SKM-1 (cell line): ENCODE data around the gene TANGO6.

ENCODE experiments used
- DNase-seq: peaks from one replicate; lab custom pipeline; 2025; ENCODE audit not compliant: unreplicated experiment; lab: John Stamatoyannopoulos, UW

TANGO6 gene

DNA sequence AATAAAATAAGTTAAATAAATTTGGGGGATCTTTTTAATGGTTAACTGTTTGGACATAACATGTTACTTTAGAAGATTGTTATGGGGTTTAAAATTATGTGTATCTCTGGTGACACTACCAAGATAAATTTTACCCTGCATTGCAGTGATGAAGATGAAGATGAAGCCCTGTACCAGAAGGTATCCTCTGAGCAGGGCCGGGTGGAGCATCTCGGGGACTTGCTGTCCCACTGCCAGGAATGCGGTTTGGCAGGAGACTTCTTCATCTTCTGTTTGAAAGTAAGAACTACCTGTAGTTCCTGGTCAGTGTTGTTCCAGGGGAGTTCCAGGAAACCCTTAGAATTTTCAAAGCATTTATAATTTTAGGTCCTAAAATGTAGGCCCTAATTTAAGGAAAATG lies 64.0 kb downstream of the TANGO6 start:
- no peak for DNase-seq

DNA sequence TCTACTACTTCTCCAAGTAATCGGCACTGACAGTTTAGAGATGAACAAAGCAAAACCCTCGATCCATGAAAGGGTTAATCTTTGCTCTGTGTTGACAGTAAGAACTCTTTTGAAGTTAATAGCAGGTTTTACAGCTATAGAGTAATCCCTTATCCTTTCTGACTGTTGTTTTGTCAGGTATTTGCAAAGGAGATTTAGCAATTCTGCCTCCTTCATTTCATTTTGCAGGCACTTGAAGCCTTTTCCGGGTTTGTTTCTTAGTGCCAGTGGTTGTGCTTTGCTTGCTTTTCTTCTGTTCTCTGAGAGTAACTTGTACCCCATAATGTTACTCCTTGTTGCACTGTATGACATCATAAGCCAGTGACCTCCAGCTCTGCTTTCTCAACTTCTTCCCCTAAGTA lies 64.5 kb downstream of the TANGO6 start:
- DNase-seq, result no peak

DNA sequence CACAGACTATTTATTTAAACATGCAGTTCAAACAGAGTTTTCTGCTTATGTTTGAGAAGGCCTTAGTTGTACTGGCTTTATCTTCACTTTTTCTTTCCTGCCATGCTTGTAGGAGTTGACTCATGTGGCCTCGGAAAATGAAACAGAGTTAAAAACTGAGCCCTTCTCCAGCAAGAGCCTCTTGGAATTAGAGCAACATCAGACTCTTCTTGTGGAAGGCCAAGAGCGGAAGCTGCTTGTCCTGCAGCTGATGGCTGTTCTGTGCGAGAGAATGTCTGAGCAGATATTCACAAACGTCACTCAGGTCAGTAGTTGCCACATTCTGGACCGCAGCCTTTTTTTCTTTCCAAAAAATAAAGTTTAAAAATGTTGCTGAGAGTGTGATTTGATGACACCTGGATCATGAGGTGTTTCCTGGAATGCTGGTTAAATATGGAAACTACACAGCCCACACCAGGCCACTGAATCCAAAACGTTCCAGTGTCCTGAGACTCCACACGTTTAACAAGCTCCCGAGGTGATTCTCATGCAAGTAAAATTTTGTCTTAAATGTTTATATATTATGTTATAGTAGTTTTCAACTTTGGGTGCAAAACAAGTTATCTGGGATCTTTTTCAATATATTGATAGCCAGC lies 65.9 kb downstream of the TANGO6 start:
- DNase-seq, result no peak

DNA sequence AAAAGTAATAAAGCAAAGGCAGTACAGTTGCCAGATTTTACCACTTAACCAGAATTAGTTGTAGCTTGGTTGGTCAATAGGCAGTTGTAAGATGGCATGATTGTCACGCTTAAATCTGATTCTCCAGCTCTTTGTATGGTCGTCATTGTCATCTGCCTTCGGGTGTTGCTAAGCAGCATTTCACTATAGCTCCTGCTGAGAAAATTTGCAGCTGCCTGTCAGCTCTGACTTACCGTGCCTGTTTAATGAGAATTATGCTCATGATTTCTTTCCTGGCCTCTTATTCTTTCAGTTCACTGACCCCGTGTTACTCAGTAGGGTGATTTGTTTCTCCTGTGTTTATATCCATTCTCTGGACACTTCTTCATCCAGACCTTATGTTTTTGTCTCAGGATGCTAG lies 66.7 kb downstream of the TANGO6 start:
- no peak for DNase-seq

DNA sequence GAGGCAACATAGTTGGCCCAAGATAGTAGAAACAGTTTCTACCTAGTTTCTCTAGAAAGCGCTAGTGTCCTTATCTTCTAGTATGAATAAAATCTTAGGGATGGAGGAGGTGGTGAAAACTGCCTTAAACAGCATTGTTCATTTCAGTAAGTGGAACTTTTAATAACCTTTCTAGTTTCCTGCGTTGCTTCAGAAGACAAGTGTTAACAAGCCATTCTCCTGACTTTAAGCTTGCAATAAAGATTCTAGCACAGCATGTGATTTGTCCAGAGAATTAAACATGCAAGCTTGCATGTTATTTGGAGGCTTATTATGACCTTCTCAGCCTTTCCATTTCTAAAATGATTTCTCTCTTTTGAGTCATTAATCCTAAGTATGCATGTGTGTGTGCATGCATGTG lies 72.3 kb downstream of the TANGO6 start:
- DNase-seq, result no peak

DNA sequence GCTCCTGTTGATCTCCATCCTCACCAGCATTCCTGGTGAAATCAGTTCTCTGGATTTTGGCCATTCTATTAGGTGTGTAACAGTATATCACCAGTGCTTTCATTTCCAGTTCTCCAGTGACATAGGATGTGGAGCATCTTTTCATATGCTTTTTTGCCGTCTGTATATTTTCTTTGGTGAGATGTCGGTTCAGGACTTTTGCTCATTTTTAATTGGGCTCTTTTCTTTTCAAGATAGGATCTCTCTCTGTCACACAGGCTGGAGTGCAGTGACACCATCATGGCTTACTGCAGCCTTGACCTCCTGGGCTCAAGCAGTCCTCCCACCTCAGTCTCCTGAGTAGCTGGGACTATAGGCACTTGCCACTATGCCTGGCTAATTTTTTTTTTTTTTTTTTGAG lies 74.2 kb downstream of the TANGO6 start:
- no peak for DNase-seq

DNA sequence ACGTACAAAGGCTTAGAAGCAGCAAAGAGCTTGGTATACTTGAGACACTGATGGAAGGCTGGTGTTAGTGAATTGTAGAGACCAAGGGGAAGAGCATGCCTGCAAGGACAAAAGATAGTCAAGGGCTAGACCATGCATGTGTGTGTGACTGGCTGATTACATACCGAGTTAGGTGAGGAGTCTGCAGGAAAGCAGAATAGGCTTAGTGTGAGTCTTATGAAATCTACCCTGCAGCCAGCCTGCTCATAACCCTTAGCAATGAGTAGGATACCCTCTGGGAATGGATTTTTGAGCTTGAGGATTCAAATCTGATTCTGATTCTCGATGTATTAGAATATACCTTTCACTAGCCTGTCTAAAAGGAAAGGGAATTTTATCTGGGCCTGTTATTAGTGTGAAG lies 77.0 kb downstream of the TANGO6 start:
- no peak for DNase-seq

DNA sequence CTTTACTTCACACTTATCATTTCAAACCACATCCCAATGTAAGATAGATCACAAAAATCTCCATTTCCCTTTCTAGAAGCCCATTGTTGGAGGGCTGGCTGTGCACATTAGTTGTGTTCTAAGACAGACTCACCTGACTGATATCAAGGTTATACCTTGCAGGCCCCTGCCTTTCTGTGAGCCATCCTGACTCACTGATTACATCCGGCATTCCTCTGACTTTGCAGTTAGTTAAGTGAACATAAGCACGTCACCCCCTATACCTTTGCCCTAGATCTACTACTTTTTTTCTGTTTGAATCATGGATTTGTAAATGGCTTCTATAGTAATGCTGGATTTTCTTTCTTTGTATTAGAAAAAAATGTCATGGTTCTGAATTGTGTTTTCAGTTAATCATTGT lies 78.3 kb downstream of the TANGO6 start:
- DNase-seq, result no peak

DNA sequence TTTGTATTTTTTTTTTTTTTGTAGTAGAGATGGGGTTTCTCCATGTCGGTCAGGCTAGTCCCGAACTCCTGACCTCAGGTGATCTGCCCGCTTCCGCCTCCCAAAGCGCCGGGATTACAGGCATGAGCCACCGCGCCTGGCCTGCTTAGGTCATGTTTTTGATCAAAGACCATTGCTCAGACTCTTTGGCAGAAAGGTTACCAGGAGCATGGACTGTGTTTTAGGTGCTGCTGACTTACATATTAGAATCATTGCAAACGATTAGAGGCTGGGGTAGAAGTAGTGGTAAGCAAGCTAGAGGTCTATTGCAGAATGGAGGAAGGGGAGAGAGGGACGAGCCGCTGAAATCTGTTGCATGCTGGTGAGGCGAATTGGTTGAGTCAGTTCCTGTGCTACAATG lies 79.8 kb downstream of the TANGO6 start:
- DNase-seq, result no peak

DNA sequence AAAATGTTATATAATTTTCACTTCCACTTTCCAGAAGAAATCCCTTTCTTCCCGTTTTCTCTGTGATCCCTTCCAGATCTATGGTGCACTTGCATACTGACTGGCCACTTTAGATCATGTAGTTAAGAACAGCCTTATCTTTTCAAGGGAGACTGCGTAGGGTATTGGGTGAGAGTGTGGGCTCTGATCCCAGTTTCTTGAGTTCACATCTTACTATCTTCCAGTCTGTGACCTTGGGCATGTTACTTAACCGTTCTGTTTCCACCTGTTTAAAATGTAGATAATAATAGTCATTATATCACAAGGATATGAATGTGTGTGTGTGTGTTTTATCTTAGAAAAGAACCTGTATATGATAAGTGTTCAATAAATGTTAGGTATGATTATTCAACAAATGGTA lies 83.7 kb downstream of the TANGO6 start:
- DNase-seq, result no peak

DNA sequence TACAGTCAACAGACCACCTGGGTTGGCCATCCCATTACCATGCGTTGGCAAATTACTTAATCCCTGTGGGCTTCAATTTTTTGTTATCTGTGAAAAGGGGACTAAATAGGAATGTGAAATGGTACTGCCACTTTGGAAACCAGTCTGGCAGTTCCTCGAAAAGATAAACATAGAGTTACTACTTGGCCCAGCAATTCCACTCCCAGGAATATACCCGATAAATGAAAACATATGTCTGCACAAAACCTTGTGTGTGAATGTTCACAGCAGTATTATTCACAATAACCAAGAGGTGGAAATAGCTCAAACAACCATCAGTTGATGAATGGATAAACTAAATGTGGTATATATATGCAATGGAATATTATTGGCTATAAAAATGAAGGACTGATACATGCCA lies 87.9 kb downstream of the TANGO6 start:
- no peak for DNase-seq

DNA sequence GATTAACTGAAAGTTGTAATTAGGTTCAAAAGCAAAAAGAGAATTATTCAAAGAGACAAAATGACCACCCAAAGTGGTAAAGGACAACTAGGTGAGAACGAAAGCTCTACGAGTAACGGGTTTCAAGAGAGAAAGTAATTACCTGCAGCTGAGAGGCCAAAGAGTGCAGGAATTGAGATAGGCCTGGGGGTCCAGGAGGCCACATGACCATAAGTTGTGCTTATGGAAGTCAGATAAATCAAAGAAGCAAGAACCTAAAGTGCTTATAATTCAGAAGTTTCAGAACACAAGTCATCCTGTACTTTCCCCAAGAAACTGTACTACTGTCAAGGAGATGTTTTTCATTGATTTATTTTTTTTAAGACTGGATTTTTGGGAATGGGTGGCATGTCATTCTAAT lies 91.1 kb downstream of the TANGO6 start:
- DNase-seq, result no peak

DNA sequence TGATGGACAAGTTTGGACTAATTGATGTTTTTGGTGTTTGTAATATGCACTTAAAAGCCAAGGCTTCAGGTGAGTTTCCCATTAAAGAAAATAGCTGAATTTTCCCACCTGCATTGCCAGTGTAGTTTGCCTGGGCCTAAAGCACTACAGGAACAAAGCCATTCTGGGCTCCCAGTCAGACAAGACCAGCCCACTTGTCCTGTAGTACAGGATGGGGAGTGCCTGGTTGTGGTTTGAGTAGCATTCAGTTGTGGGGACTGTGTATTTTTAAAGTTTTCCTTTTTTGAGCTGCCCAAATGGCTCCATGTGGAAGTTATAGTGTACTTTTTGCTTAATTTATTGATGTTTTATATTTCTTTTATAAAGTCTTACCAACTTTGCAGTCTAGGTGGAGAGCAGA lies 91.7 kb downstream of the TANGO6 start:
- no peak for DNase-seq

DNA sequence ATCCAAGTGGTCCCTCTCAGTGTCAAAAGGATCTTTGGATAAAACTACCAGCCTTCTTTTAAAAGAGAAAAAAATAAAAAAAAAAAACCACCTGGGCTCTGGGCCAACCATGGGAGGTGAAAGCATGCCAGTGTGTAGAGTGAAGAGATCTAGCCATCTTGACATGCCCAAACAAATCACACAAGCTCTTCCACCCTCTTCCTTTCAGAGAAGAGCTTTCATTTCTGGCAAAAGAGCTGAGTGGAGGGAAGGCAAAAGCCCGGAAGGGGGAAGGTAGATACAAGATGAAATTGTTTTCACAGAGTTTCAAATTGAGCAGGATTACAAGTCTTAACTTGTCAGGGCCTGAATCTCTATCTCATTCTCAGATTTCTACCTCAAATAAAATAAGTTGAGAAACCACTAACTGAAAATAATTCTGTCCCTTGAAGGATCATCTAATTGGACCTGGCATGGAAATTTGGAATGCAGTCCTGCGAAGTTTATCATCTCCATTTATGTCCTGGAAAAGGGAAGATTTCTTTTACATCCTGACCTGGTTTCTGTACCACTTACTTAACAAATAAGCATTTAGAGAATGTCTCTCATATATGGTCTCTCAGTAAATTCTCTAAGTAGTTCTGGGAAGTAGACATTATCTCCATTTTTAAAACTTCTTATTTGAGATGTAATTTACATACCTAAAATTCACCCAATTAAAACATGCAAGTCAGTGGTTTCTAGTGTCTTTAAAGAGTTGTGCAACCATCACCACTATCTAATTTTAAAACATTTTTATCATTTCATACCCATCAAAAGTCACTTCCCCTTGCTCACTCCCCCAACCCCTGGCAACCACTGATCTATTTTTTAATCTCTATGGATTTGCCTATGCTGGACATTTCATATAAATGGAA lies 93.7 kb downstream of the TANGO6 start:
- no peak for DNase-seq

DNA sequence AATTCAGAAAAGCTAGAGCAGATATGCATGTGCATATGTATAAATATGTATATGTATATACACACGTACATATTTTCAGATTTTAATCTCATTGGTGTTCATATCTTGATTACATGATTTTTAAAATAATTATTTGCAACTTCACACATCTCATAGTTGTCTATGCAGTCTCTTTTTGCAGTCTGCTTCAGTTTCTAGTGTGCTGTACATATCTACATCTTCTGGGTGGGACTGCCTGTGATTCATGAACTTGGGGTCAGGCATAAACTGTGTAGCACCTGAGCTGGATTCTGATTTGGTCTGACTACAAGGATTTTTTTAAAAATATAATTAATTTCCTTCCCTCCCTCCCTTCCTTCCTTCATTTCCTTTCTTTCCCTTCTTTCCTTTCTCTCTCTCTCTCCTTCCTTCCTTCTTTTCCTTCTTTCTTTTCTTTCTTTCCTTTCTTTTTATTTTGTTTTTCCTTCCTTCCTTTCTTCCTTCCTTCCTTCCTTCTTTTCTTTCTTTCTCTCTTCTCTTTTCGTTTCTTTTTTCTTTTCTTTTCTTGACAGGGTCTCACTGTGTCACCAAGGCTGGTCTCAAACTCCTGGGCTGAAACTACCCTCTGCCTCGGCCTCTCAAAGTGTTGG lies 96.5 kb downstream of the TANGO6 start:
- DNase-seq, result no peak

DNA sequence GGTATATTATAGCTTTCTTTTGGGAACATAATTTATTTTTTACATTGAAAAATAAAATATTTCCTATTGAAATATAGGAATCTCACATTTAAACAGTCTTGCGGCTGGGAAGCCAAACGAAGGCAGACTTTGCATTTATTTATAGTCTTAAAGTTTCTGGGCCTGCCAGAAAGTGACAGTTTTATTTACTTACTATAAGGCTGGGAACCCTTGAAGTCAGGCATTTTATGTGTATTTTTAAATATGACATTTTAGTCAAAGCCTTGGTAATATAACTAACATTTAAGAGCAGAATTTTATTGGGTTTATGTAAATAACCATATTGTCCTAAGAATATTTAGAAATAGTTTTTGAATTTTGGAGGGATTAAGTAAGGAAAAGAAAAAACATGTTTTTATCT lies 97.5 kb downstream of the TANGO6 start:
- no peak for DNase-seq

DNA sequence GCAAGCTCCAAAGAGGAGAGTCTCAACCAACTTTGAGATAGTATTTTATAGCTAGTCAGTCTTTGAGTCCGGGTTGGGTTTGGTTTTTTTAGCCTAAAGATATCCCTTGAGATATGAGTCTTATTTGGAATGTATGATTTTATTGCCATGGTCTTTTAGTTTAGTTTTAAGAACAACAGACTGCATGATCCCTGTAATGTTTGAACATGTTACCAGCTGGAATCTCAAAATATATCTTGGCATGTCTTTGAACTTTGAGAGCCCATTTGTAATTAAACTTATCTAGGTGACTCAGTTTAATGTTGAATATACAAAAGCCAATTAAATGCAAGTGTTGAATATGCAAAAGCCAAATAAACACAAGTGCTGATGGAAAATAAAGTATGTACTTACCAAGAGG lies 100.6 kb downstream of the TANGO6 start:
- DNase-seq, result no peak

DNA sequence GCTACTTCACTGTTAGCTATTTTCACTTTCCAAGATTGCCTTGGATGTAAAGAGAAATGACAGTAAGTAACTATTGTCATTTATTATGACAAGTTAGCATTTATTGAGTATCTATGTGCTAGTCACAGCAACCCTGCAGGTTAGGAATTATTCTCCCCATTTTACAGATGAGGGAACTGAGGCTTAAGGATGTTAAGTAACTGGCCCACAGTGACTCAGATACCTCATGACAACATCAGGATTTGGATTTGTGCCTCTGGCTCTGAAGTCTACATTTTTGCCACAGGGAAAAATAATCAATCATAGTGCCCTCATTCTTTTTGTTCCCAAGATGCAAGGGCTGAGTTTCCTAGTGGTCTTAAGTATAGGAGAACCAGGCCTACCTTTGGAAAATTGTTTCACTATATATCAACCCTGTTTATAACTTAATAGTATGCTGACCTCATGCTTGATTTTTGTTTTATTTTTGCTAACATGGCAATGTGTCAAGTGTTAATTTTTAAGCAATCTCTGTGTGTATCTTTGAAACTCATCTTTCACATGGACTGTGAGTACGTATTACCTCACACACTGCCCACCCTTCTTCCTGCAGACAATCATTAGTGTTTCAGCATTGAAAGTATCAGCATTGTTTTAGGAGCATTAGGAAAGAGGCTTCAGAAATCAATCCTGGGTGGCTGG lies 105.0 kb downstream of the TANGO6 start:
- no peak for DNase-seq

DNA sequence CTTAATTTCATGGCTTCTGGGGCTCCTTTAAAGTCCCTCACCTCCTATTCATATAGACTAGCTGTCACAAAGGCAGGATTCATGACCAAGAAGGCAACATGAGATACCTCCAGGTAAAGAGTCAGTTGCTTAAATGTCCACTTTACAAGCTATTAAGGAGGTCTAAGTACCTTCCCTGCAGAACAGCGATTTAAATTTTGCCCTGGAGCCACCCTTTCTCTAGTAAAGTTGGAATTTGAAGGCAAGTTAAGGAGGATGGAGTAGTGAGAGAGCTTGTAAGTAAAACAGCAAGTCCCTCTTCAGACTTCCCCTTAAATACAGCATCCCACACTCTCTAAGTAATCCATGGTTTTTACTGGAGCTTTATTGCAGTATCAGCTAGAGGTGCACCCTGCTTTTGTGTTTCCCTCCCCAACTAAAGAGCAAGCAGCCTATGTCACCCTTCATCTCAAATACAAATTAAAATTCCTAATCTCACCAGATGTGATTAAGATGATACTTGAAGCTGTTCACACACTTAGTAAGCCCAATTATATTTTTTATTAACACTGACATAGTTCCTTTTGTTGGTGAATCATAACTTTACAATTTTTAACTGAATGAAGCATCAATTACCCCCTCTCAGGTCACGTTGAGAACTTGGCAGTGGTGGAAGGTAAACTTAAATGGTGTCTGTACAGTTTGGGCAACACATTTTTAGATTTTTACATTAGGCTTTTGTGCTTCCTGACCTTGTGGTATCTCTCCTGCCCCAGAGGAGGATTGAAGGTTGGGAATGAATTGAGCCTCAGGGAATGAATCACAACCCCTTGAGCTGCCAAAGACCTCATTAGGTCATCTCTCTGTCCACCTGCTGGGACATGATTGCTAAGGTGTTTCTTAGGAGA lies 108.9 kb downstream of the TANGO6 start:
- DNase-seq, result no peak

DNA sequence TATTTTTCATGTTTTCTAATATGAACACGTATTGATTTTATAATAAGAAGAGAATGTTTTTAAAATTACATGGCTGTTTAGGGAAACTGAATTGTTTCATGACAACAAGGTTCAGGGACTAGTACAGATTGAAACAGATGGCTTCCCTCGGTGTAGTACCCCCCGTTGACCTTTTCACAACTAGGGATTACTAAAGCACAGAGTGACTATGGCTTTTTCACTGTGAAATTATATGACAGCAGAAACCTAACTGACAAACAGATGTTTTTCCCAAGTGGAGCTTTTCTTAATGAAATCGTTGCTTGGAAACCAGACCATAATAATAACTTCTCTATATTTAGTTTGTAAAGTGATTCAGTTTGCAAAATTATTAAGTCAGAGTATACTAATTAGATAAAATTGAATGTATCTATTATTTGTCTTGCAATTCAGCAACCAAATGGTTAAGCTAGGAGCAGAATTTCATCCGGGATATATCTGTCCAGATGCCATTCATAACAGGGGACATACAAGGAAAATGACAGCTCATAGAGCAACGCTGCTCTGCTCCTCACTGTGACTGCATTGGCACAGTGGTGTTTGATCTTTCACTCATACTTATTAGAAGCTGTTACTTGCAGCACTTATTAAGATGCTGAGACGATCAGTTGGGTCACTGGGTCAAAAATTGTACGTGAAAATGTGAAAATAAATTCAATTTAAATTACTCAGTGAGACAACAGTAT lies 111.7 kb downstream of the TANGO6 start:
- DNase-seq, result no peak
